ENCODE measurements around the gene ELMO1. TPM values are rescaled to one million over a fixed set of nuclear protein-coding genes. Genes with fewer than 3 reads are reported as not detected.

The ELMO1 gene
- total RNA-seq, 1 donor from 2014 or later: 29.4 TPM

DNA sequence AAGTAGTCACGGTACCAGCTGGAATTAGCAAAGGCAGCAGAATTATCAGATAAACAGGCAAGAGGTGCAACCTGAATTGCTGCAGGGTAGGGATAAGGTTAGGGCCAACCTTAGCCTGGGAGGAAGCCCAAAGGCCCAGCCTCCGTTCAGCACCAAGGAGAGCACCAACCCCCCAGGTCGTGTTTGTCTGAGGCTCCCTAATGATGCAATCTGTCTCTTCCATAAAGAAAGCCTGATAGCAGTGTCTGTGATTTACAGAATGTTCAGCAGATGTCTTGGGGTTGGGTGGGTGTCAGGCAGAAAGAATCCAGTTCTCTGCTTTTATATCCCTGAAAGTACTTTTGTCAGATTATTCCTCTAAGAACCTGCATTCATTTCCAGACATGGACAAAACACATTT, 396.0 kb downstream of the ELMO1 start:
- Mint-ChIP-seq H3K27ac (no peak overlapping the region), H3K27me3 (no peaks in the 10 kb centered on the region), H3K4me1 (ENCODE audit: unreplicated experiment) (peaks cover 10% of the 10 kb centered on the region), H3K9me3 (no peaks in the 10 kb centered on the region), H3K4me3 (no peak overlapping the region), H3K36me3 (no peaks in the 10 kb centered on the region)
- no peak for TF ChIP-seq CTCF (conservative IDR thresholded peaks at IDR 0.05)
- no peak for DNase-seq (ENCODE audit: extremely low spot score, unreplicated experiment)

GRCh38 chr7:37050801-37051200, 397.9 kb downstream of the ELMO1 start:
- H3K4me3 Mint-ChIP-seq: no peak overlapping the region
- no peak for TF ChIP-seq CTCF (conservative IDR thresholded peaks at IDR 0.05)
- no peak for DNase-seq (ENCODE audit: extremely low spot score, unreplicated experiment)
- no peaks in the 10 kb centered on the region for H3K9me3 Mint-ChIP-seq
- H3K27me3 Mint-ChIP-seq: no peaks in the 10 kb centered on the region
- H3K27ac Mint-ChIP-seq: no peak overlapping the region
- H3K4me1 Mint-ChIP-seq (ENCODE audit: unreplicated experiment): peaks cover 21% of the 10 kb centered on the region
- H3K36me3 Mint-ChIP-seq: no peaks in the 10 kb centered on the region

GRCh38 chr7:37048674-37049073, 400.0 kb downstream of the ELMO1 start:
- Mint-ChIP-seq H3K4me1 (ENCODE audit: unreplicated experiment) (peaks cover 21% of the 10 kb centered on the region), H3K36me3 (no peaks in the 10 kb centered on the region), H3K9me3 (no peaks in the 10 kb centered on the region), H3K4me3 (no peak overlapping the region), H3K27me3 (no peaks in the 10 kb centered on the region), H3K27ac (no peak overlapping the region)
- no peak for DNase-seq (ENCODE audit: extremely low spot score, unreplicated experiment)
- TF ChIP-seq CTCF (conservative IDR thresholded peaks at IDR 0.05): no peak

GRCh38 chr7:37047260-37047659, 401.4 kb downstream of the ELMO1 start:
- Mint-ChIP-seq H3K27ac (peak overlapping the region; percentile 65), H3K27me3 (no peaks in the 10 kb centered on the region), H3K9me3 (no peaks in the 10 kb centered on the region), H3K36me3 (no peaks in the 10 kb centered on the region), H3K4me1 (ENCODE audit: unreplicated experiment) (peaks cover 21% of the 10 kb centered on the region), H3K4me3 (no peak overlapping the region)
- DNase-seq (ENCODE audit: extremely low spot score, unreplicated experiment): no peak
- no peak for TF ChIP-seq CTCF (conservative IDR thresholded peaks at IDR 0.05)

DNA sequence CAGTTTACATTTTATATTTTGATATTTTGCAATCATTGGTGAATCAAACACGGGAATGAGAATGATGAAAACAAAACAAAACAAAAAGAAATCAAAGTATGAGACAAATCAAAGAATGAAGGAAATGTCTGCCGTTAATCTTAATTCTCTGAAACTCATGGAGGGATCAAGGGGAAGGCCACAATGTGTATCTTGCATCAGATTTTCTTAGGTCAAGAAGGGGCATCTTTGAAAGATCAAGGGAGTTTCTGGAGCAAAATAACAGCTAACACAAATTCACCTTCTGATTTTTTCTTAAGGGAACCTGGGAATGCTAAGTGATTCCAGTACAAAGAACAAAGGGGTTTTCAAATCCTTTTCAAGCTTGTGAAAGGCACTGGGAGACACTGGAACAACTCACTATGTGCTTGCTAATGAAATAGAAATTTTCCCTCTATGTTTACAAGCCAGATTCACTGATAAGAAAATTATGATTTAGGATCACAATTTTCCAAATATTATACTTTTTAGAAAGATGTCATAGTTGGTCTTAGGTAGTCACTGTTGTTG, 402.1 kb downstream of the ELMO1 start:
- DNase-seq (ENCODE audit: extremely low spot score, unreplicated experiment): no peak
- TF ChIP-seq CTCF (conservative IDR thresholded peaks at IDR 0.05): no peak
- Mint-ChIP-seq H3K9me3 (no peaks in the 10 kb centered on the region), H3K27me3 (no peaks in the 10 kb centered on the region), H3K27ac (no peak overlapping the region), H3K4me3 (no peak overlapping the region), H3K36me3 (no peaks in the 10 kb centered on the region), H3K4me1 (ENCODE audit: unreplicated experiment) (peaks cover 21% of the 10 kb centered on the region)

DNA sequence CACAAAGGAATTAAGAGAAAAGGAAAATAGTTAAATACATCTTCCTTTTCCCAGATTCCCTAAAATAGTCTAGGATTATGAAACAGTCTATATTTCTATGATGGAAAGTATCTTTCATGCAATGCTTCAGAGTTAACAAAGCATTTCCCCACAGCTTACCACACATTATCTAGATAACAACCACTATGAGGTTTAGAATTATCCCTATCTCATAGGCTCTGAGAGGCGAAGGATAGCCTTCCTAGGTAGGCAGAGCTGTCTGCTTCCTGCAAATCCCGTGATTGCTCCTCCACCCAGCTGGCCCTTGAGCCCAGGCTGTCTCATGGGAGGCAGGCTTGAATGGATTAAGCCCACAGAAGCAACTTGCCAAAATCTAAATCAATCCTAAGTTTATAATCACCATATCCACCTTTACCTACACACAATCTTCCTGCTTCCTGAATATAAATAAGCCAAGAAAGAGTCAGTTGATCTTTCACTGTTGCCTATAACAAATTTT, 402.9 kb downstream of the ELMO1 start:
- TF ChIP-seq CTCF (conservative IDR thresholded peaks at IDR 0.05): no peak
- no peak overlapping the region for H3K4me3 Mint-ChIP-seq
- H3K36me3 Mint-ChIP-seq: no peaks in the 10 kb centered on the region
- no peaks in the 10 kb centered on the region for H3K9me3 Mint-ChIP-seq
- no peaks in the 10 kb centered on the region for H3K27me3 Mint-ChIP-seq
- H3K27ac Mint-ChIP-seq: no peak overlapping the region
- no peak for DNase-seq (ENCODE audit: extremely low spot score, unreplicated experiment)
- peaks cover 18% of the 10 kb centered on the region for H3K4me1 Mint-ChIP-seq (ENCODE audit: unreplicated experiment)

All from type B pancreatic cell (in vitro differentiated cells).